GM18508 (cell line): Measurements from ENCODE around the gene RANBP3.
"Not testable (repeated sequence)": the region's sequence is repeated elsewhere in the genome, so short reads cannot be mapped to it uniquely, and the experiment has no call there.

Experiments used
- ATAC-seq: cut with Tn5 transposase; IDR thresholded peaks from one replicate; pipeline ENCODE4 v1.9.1; 2021; ENCODE audit warnings: moderate number of reproducible peaks; ENCODE audit not compliant: insufficient read depth, unreplicated experiment

Gene RANBP3

DNA sequence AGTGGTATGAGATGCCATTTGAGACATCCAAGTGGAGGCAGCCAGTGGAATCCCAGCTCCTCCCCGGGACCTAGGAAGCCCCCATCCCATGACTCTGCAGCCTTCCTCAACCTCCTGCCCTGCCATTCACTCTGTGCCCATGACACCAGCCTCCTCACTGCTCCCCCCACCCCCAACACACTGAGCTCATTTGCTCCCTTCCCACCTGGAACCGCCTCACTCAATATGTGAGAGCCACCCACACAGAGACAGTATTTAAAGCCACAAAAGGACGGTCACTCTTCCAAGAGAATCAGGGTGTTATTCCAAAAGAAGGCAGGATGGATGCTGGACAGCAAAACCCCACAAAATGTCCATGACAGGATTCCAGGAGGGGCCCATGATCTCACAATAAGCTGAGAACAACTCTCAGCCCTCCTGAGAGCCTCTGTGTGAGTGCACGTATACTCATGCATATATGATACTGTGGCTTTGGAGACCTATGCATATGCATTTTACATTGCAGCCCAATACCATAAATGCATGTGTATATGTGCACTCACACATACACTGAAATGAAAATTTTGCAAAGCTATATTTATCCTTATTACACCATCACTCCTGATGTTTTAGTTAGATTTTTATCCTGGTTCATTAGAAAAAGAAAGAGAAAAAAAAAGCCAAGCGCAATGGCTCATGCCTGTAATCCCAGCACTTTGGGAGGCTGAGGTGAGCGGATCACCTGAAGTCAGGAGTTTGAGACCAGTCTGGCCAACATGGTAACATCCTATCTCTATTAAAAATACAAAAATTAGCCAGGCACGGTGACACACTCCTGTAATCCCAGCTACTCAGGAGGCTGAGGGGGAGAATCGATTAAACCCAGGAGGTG, 10.8 kb upstream of the RANBP3 start:
- ATAC-seq: no peak

DNA sequence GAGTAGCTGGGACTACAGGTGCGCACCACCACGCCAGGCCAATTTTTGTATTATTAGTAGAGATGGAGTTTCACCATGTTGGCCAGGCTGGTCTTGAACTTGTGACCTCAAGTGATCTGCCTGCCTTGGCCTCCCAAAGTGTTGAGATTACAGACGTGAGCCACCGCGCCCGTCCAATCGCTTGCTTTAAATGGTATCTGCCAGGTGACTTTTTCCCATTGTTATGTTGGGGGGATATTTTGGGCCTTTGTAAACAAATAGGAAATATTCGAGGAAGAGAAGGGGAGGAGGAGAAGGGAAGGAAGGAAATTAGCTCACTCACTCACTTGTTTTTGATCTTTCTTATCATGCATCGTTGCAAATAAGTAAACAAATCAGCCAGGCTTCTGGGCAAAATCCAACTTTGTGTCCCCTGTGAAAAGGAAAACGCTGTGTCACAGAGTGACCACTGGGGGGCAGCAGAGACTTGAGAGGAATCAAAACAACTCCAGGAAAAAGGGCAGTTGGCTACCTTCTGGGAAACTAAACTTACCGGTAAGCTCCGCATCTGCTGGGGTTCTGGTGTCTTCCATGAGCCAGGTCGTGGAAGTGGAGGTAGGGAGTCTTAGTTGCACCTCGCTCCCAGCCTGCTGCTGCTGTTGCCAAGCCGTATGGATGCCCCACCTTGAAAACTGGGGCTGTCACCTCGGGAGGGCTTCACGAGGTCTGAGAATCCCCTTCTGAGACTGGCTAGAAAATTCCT, 9.3 kb upstream of the RANBP3 start:
- ATAC-seq: no peak

- ATAC-seq: not testable (repeated sequence)
Measured at GRCh38 chr19:5985837-5986236, 7.9 kb upstream of the RANBP3 start.

GRCh38 chr19:5985098-5985783, 7.3 kb upstream of the RANBP3 start:
- no peak for ATAC-seq

- ATAC-seq: no peak
Measured at GRCh38 chr19:5984600-5984999, 6.7 kb upstream of the RANBP3 start.

DNA sequence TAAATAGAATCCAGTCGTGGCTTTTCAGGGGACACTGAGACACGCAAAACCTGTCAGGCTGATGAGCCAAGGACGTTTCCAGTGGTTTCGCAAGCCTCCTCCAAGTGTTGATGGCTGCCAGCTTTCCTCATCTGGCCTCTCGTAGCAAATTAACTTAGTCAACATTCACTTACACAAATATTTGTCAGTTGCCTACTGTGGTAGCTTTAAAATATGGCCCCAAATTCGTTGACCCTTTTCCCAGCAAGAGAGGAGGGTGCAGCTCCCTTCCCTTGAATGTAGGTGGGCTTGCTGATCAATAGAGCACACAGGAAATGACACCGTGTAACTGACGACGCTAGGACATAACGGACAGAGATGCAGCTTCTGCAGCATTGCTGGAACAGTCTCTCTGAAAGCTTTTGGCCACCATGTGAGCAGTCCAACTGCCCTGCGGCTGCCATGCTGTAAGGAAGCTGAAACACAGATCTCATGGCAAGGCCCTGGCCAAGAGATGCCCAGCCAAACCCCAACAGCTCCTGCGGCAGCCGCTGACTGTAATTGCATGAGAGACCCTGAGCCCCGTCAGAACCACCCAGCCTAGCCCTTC, 5.5 kb upstream of the RANBP3 start:
- ATAC-seq: no peak

DNA sequence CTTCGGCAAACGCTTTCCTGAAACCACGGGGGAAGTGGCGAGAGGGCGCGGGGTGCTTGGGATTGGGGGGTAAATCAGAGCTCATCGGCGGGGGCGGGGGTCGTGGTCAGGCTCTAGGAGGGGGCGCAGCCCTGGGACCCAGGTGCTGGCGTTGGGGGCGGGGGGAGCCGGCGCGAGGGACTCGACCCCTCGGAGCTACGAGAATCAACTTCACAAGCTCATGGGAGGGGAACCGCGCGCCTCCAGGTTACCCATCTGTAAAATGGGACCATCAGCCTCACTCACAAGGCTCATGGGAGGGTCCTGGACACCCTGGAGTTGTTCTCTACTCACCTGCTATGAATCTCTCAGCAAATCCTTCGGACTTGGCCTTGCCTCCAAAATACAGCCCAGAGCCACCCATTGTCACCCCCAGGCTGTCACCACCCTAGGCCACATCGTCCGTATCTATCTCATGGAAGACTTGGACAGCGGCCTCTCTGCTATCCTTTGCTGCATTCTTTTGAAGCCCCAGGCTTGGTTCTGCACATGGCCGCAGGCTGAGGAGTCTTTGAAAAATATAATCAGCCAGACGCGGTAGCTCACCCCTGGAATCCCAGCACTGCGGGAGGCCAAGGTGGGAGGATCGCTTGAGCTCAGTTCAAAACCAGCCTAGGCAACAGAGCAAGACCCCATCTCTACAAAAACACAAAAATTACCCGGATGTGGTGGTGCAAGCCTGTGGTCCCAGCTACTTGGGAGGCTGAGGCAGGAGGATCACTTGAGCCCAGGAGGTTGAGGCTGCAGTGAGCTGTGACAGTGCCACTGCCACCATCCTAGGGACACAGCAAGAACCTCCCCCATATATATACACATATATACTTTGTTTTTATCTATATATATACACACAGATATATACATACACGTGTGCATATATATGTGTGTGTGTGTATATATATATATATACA, 939 bp upstream of the RANBP3 start:
- ATAC-seq: no peak

GRCh38 chr19:5977222-5977784, 637 bp downstream of the RANBP3 start:
- no peak for ATAC-seq

GRCh38 chr19:5976768-5977167, 1.2 kb downstream of the RANBP3 start:
- no peak for ATAC-seq

GRCh38 chr19:5975388-5975728, 2.6 kb downstream of the RANBP3 start:
- no peak for ATAC-seq

DNA sequence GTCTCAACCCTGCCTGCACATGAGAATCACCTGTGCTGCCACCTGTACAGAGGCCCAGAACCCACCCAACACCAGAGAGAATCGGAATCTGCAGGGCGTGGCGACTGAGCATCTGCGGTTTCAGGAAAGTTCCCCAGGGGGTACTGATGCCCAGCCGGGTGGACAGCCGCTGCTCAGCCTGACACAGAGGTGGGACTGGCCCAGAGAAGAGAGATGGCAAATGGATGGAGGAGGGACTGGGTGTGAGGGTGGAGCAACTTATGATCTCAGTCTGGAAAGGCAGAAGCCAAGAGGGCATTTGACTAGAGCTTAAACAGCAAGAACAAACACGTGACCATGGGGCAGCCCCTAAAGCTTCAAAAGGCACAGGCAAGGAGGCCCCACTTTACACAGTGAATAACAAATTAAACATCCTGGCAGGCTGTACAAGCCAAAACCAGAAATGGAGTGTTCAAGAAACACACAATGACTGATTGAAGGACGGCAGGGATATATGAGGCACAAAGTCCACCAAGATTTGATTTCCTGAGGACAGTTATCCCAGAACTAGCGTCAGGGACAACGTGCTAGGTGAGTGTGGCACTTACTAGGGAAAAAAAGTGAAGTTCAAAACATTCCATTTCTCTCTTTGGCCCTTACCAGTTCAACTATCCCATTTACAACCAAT, 3.1 kb downstream of the RANBP3 start:
- ATAC-seq: no peak

DNA sequence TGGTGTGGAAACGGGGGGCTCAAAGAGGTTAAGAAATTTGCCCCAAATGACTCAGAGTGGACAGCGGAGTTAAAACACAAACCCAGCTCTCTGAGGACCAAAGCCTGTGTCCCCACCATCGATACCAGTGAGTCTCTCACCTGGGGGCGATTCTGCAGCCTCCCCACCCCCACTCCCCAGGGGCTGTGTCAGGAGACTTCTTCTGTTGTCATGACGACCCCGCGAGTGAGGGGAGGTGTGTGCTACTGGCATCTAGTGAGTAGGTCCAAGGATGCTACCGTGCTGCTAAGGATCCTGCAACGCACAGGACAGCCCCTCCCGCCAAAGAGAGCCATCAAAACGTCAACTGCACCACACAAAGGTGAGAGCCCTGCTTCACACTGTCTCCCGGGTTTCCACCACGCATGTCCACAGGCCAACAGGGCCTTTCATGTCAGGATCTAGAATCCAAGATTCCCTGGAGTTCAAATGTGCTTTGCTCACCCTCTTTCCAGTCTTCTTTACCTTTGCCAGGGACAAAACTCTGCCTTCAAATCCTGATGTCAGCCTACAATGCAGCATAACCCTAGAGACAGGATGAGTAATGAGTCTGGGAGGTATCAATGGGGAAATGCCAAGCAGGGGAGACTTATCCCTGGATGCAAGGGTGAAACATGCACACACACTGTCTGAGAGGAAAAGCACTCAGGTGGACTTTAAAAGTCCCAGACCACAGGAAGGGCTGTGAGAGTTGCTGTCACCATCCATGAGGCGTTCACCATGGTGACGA, 3.9 kb downstream of the RANBP3 start:
- ATAC-seq: no peak

DNA sequence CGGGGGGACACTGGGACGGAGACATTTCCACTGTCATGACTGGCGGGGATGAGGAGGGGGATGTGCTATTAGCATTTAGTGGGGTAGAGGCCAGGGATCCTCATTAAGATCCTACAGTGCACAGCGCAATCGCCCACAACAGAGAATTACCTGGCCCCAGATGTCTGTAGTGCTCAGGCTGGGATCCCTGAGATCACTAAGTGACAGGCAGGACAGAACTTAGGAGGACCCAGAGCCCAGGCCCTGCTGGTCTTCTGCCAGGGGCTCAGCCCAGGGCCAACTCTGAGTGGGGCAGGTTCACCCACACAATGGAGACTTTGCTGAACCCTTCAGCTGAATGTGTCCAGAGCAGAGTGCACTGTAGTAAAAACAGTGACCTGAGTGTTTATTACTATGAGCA, 4.6 kb downstream of the RANBP3 start:
- ATAC-seq: no peak

DNA sequence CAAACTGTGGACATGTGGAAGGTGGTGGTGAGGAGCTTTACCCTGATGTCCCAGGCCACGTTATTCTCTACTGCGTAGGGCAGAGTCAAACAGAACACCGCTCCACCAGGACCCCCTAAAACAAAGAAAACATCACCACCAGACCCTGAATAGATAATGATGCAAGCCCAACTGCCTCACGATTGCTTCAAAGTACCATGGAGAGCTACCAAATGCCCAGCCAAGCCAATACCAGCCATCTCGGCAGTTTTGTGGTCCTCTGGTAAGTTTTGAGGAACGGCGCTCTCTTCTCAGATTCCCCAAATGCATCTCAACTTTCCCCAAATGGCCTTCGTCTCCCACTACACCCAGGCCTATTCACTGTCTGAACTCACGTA, 5.6 kb downstream of the RANBP3 start:
- no peak for ATAC-seq

- no peak for ATAC-seq
Measured at GRCh38 chr19:5971714-5972354, 6.1 kb downstream of the RANBP3 start.

GRCh38 chr19:5969476-5969875, 8.5 kb downstream of the RANBP3 start:
- ATAC-seq: no peak

DNA sequence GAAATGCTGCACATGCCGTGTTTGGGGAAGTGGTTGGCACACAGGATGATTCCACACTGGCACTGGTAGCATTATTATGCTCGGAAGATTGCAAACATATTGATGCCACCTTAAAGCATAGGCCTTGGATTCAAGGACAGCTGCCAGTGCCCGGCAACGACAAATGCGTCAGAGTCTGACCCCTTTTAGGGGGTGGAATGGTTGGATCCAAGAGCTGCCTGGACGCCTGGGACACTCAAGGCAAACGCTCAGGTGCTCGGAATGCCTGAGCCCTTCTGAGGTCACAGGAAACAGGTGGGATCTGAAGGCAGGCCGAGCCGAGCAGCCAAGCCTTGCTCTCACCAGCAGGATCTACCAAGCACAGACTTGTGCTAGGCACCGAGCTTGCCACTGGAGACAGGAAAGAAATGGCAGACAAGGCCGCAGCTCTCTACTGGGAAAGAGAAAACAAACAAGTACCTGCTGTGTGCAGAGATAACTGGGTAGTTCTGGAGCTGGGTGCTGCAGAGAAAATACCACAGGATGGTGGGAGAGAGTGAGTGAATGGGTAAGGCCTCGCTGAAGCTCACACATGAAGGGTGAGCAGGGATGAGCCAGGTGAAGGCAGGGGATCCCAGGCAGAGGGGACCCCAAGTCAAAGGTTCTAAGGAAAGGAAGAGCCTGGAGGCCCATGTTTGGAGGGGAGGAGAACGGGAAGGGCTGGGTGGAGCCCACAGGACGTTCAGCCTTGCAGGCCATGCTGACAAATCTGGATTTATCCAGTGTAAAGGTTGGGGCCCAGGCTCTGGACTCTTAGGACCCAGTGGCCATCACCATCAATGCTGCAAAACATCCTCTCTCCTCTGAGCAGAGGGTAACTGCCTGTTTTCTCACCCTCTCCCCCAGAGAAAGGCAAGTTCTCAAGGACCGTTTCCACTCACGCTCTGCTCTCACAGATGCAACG, 9.2 kb downstream of the RANBP3 start:
- ATAC-seq: no peak
